Effector CD8-positive, alpha-beta T cell (primary cell): Measurements from ENCODE around the gene IPO4.

Experiments used
- DNase-seq: peaks from one replicate; lab custom pipeline; 2025; lab: John Stamatoyannopoulos, UW

IPO4 gene

GRCh38 chr14:24194186-24194872 is 5.7 kb upstream of the IPO4 start:
- DNase-seq = no peak

GRCh38 chr14:24192933-24193332 is 4.3 kb upstream of the IPO4 start:
- no peak for DNase-seq

- no peak for DNase-seq
Measured at GRCh38 chr14:24190416-24190815, 1.8 kb upstream of the IPO4 start.

- DNase-seq = no peak
Measured at GRCh38 chr14:24189460-24189859, 844 bp upstream of the IPO4 start.

GRCh38 chr14:24189059-24189375 is 401 bp upstream of the IPO4 start:
- no peak for DNase-seq

GRCh38 chr14:24187539-24187915 is 1.1 kb downstream of the IPO4 start:
- DNase-seq = no peak

- DNase-seq = no peak
Measured at GRCh38 chr14:24186831-24187538, 1.6 kb downstream of the IPO4 start.

- DNase-seq = no peak
Measured at GRCh38 chr14:24185741-24186140, 2.9 kb downstream of the IPO4 start.

- DNase-seq = no peak
Measured at GRCh38 chr14:24185026-24185425, 3.6 kb downstream of the IPO4 start.

GRCh38 chr14:24184104-24184970 is 4.3 kb downstream of the IPO4 start:
- DNase-seq = no peak

GRCh38 chr14:24183014-24183481 is 5.6 kb downstream of the IPO4 start:
- no peak for DNase-seq

- DNase-seq = no peak
Measured at GRCh38 chr14:24182110-24182882, 6.3 kb downstream of the IPO4 start.

- DNase-seq = no peak
Measured at GRCh38 chr14:24181371-24182077, 7.1 kb downstream of the IPO4 start.

GRCh38 chr14:24179961-24180796 is 8.4 kb downstream of the IPO4 start:
- DNase-seq = no peak

GRCh38 chr14:24179294-24179960 is 9.2 kb downstream of the IPO4 start:
- DNase-seq = no peak

- DNase-seq = no peak
Measured at GRCh38 chr14:24178399-24179178, 10.0 kb downstream of the IPO4 start.

GRCh38 chr14:24177891-24178290 is 10.7 kb downstream of the IPO4 start:
- no peak for DNase-seq

- no peak for DNase-seq
Measured at GRCh38 chr14:24177041-24177825, 11.4 kb downstream of the IPO4 start.
